Progenitor cell of endocrine pancreas (in vitro differentiated cells): ENCODE data around the gene NRP1. TPM values are rescaled to one million over a fixed set of nuclear protein-coding genes. Genes with fewer than 3 reads are reported as not detected.

Experiments used
- DNase-seq: peaks from one replicate; pipeline ENCODE4 v3.0.0; 2021; ENCODE audit warnings: low spot score; ENCODE audit not compliant: unreplicated experiment
- H3K27ac Mint-ChIP-seq: 2 replicates; pipeline ENCODE4 v1.8.0; 2021; ENCODE audit warnings: mild to moderate bottlenecking, moderate library complexity, mixed read lengths
- H3K27me3 Mint-ChIP-seq: 2 replicates; pipeline ENCODE4 v1.8.0; 2021; ENCODE audit warnings: mixed read lengths
- H3K36me3 Mint-ChIP-seq: 2 replicates; pipeline ENCODE4 v1.8.0; 2022; ENCODE audit warnings: mixed read lengths; ENCODE audit not compliant: insufficient read depth
- H3K4me1 Mint-ChIP-seq: 2 replicates; pipeline ENCODE4 v1.8.0; 2021; ENCODE audit warnings: low read depth, mixed read lengths
- H3K4me3 Mint-ChIP-seq: 2 replicates; pipeline ENCODE4 v1.8.0; 2021; ENCODE audit warnings: low read depth, mild to moderate bottlenecking, moderate library complexity, mixed read lengths
- H3K9me3 Mint-ChIP-seq: 2 replicates; pipeline ENCODE4 v1.8.0; 2021; ENCODE audit warnings: low read depth, mixed read lengths
- CTCF ChIP-seq: fragments of 200-600 bp; sonication (generic); IDR thresholded peaks from one replicate; pipeline ENCODE4 v1.5.0; 2021; ENCODE audit warnings: antibody characterized with exemption, mild to moderate bottlenecking; ENCODE audit not compliant: unreplicated experiment
- total RNA-seq: library from RNA; stranded (reverse); gene quantifications from 2 replicates; pipeline ENCODE4 v1.2.1, GENCODE V29; 2021

The NRP1 gene
- total RNA-seq, 1 donor from 2014 or later, result 33.4 TPM

DNA sequence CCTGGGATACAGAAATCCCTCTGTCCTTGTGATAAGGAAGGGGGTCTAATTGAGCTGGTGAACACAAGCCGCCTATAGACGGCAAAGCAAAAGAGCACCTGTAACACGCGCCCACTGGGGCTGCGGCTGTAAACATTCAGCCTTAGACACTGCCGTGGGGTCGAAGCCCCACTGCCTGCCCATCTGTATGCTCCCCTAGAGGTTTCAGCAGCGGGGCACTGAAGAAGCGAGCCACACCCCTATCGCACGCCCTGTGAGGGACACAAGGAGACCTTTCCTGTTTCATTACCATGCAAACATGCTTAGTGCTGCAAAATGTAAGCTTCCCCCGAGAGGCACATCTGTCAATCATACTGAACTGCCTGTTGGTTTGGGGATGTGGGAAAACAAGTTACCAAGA lies 82.1 kb downstream of the NRP1 start:
- peaks cover 20% of the 10 kb centered on the region for H3K4me1 Mint-ChIP-seq
- H3K4me3 Mint-ChIP-seq, result no peak overlapping the region
- H3K27ac Mint-ChIP-seq, result no peak overlapping the region
- H3K9me3 Mint-ChIP-seq, result no peaks in the 10 kb centered on the region
- no peaks in the 10 kb centered on the region for H3K27me3 Mint-ChIP-seq
- DNase-seq, result no peak
- TF ChIP-seq CTCF, result no peak
- peaks cover 44% of the 10 kb centered on the region for H3K36me3 Mint-ChIP-seq

GRCh38 chr10:33249659-33250345 lies 84.7 kb downstream of the NRP1 start:
- no peak for DNase-seq
- Mint-ChIP-seq H3K27ac (no peak overlapping the region), H3K9me3 (no peaks in the 10 kb centered on the region), H3K27me3 (no peaks in the 10 kb centered on the region), H3K4me3 (no peak overlapping the region), H3K36me3 (peaks cover 47% of the 10 kb centered on the region), H3K4me1 (peaks cover 13% of the 10 kb centered on the region)
- TF ChIP-seq CTCF, result no peak

DNA sequence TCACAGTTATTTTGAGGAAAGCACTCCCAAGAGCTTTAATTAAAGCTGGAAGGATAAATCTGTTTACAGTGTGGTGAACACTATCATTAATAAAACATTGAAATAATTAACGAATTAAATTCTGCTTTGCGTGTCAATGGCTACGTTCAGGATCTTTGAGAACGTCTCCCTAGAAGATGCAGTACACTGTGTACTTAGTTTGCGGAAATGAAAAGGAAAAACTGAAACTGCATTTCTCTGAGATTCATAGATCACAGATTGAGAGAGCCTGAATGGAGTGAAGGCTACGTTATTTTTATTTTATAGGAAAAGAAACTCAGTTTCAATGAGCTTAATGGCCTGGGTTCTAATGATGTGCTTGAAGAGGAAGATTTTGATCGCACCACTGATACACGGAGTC lies 85.3 kb downstream of the NRP1 start:
- no peak for DNase-seq
- Mint-ChIP-seq H3K27me3 (no peaks in the 10 kb centered on the region), H3K27ac (no peak overlapping the region), H3K4me3 (no peak overlapping the region), H3K9me3 (no peaks in the 10 kb centered on the region), H3K36me3 (peaks cover 45% of the 10 kb centered on the region), H3K4me1 (peaks cover 12% of the 10 kb centered on the region)
- TF ChIP-seq CTCF, result no peak

- no peak for DNase-seq
- no peaks in the 10 kb centered on the region for H3K27me3 Mint-ChIP-seq
- no peak overlapping the region for H3K27ac Mint-ChIP-seq
- no peak overlapping the region for H3K4me3 Mint-ChIP-seq
- TF ChIP-seq CTCF, result no peak
- peaks cover 41% of the 10 kb centered on the region for H3K36me3 Mint-ChIP-seq
- H3K4me1 Mint-ChIP-seq, result peaks cover 12% of the 10 kb centered on the region
- no peaks in the 10 kb centered on the region for H3K9me3 Mint-ChIP-seq
Observed at GRCh38 chr10:33248638-33249037, 85.8 kb downstream of the NRP1 start.

DNA sequence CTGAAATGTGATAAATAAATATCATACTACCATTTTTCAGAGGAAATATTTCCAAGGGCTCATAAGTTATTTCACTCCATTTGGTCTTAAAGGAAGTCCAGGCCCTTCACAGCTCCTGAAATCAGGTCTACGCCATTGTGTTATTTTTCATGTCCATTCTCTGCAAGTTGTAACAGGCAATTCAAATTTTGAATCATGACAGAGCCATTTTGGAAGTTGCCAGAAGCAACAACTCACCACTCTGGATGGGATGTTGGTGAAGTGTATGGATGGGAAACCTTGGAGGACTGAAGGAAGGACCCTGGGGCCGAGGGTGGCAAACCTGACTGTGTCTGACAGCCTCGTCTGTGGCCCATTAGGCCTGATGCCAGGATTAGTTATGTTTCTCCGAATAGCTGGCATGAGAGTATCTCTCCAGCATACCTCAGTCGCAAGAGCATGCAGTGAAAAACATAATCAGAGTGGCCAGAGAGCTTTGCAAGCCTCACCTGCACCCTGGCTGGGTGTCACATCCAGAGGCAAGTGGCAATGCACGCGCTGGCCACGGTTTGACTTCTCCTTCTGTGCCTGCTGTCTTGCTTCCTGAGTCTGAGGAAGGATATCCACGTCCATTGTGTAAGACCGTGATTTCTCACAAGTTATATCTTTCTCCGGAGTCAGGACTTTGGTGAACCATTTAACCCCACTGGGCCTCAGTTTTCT lies 87.1 kb downstream of the NRP1 start:
- TF ChIP-seq CTCF, result no peak
- peaks cover 28% of the 10 kb centered on the region for H3K36me3 Mint-ChIP-seq
- H3K9me3 Mint-ChIP-seq, result no peaks in the 10 kb centered on the region
- no peak overlapping the region for H3K27ac Mint-ChIP-seq
- H3K4me3 Mint-ChIP-seq, result no peak overlapping the region
- peaks cover 6% of the 10 kb centered on the region for H3K4me1 Mint-ChIP-seq
- H3K27me3 Mint-ChIP-seq, result no peaks in the 10 kb centered on the region
- DNase-seq, result no peak
